Measurements from ENCODE around the gene ZNF469.

The ZNF469 gene

GRCh38 chr16:88392111-88392510 is 9.4 kb downstream of the ZNF469 start:
- H3K4me3 ChIP-seq (ENCODE audit: control insufficient read depth, low read depth, low read length): no peak overlapping the region
- no peak for DNase-seq (ENCODE audit: low read depth)
- TF ChIP-seq, protein P1, sequence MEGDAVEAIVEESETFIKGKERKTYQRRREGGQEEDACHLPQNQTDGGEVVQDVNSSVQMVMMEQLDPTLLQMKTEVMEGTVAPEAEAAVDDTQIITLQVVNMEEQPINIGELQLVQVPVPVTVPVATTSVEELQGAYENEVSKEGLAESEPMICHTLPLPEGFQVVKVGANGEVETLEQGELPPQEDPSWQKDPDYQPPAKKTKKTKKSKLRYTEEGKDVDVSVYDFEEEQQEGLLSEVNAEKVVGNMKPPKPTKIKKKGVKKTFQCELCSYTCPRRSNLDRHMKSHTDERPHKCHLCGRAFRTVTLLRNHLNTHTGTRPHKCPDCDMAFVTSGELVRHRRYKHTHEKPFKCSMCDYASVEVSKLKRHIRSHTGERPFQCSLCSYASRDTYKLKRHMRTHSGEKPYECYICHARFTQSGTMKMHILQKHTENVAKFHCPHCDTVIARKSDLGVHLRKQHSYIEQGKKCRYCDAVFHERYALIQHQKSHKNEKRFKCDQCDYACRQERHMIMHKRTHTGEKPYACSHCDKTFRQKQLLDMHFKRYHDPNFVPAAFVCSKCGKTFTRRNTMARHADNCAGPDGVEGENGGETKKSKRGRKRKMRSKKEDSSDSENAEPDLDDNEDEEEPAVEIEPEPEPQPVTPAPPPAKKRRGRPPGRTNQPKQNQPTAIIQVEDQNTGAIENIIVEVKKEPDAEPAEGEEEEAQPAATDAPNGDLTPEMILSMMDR (IDR thresholded peaks at IDR 0.05; ENCODE audit: control insufficient read depth, insufficient read depth, low read depth, low read length, missing control alignments): no peak

DNA sequence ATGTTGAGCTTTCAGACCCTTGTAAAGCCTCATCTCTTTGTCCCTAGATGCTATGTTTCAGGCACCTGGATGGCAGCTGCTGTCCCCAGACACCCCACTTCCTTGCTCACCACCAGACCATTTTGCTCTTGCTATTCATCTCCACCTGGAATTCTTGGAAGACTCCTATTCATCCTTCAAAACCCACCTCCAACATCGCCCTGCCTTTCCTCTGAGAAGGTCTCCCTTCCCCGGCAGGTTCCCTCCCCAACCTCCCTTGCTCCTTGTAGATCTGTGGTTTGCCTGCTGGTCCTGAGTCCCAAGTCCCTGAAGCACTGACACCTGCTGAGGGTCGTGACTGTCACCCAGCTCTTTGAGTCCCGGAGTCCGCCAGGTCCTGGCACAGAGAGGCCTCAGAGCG is 9.9 kb downstream of the ZNF469 start:
- DNase-seq (ENCODE audit: low read depth): no peak

GRCh38 chr16:88393034-88393433 is 10.3 kb downstream of the ZNF469 start:
- DNase-seq (ENCODE audit: low read depth): no peak
- H3K4me3 ChIP-seq (ENCODE audit: control insufficient read depth, low read depth, low read length): no peak overlapping the region
- TF ChIP-seq, protein P1 (IDR thresholded peaks at IDR 0.05; ENCODE audit: control insufficient read depth, insufficient read depth, low read depth, low read length, missing control alignments): no peak

More for the DNA sequence above, 9.9 kb downstream of the ZNF469 start:
- TF ChIP-seq, protein P1 (IDR thresholded peaks at IDR 0.05; ENCODE audit: control insufficient read depth, insufficient read depth, low read depth, low read length, missing control alignments): no peak
- H3K4me3 ChIP-seq (ENCODE audit: control insufficient read depth, low read depth, low read length): no peak overlapping the region

DNA sequence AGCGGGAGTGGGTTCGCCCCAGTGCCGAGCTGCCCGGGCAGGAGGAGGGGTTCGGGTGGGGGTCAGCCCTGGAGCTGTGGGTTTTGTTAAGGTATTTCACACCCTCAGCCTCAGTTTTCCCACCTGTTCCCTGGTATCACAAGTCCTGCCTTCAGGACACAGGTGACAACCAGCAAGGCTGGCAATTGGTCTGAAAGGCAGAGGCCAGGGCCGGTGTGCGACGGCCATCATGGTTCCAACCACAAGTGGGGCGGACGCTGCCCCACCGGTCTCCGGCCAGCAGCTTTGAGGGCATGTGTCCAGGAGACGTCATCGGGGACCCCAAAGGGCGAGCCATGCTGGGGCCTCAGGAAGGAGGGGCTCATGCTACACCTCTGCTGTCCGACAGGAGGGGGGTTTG is 10.8 kb downstream of the ZNF469 start:
- TF ChIP-seq, protein P1 (IDR thresholded peaks at IDR 0.05; ENCODE audit: control insufficient read depth, insufficient read depth, low read depth, low read length, missing control alignments): no peak
- no peak for DNase-seq (ENCODE audit: low read depth)
- no peak overlapping the region for H3K4me3 ChIP-seq (ENCODE audit: control insufficient read depth, low read depth, low read length)

GRCh38 chr16:88394426-88394825 is 11.7 kb downstream of the ZNF469 start:
- TF ChIP-seq, protein P1 (IDR thresholded peaks at IDR 0.05; ENCODE audit: control insufficient read depth, insufficient read depth, low read depth, low read length, missing control alignments): no peak
- DNase-seq (ENCODE audit: low read depth): no peak
- H3K4me3 ChIP-seq (ENCODE audit: control insufficient read depth, low read depth, low read length): no peak overlapping the region

GRCh38 chr16:88395669-88396584 is 13.2 kb downstream of the ZNF469 start:
- DNase-seq (ENCODE audit: low read depth): no peak
- TF ChIP-seq, protein P1 (IDR thresholded peaks at IDR 0.05; ENCODE audit: control insufficient read depth, insufficient read depth, low read depth, low read length, missing control alignments): no peak
- H3K4me3 ChIP-seq (ENCODE audit: control insufficient read depth, low read depth, low read length): no peak overlapping the region
